Body of pancreas (tissue), 4 donors: ENCODE measurements around the gene BAIAP2L1.
A peak's percentile ranks its signal among the peaks of the same experiment; 100 is the strongest.

Experiments used
- CTCF ChIP-seq, 7 experiments: fragments of 450-650 bp in 4 of 7; fragments of 200-600 bp in 3 of 7; sonication (generic) in 3 of 7; IDR thresholded peaks; one replicate each; pipeline ENCODE4 v1.5.1; 2016 to 2019; ENCODE audit warnings: antibody characterized with exemption in 7 of 7
- POLR2A ChIP-seq, 3 donors: fragments of 450-650 bp; IDR thresholded peaks; one replicate each; pipeline ENCODE4 v1.6.1; 2016; ENCODE audit warnings: antibody characterized with exemption in 3 of 3, mild to moderate bottlenecking in 2 of 3

- TF ChIP-seq CTCF (IDR thresholded peaks at IDR 0.05) (peak in 3 of 7 experiments; percentile 21 to 40 (median 24)), POLR2A (IDR thresholded peaks at IDR 0.05) (peak; percentile 94 to 99 (median 98))
Observed at GRCh38 chr7:98280791-98281756, 119.8 kb downstream of the BAIAP2L1 start, which contains the start of gene BRI3.
